Prostate gland (tissue), 2 donors: Measurements from ENCODE around the gene USP37.

Experiments used
- POLR2A ChIP-seq: fragments of 450-650 bp; IDR thresholded peaks from one replicate; pipeline ENCODE4 v1.6.1; 2016; ENCODE audit warnings: antibody characterized with exemption, mild to moderate bottlenecking
- TF ChIP-seq, protein P1 (sequence below), 4 experiments: fragments of 200-600 bp in 2 of 4; fragments of 450-650 bp in 2 of 4; sonication (generic) in 2 of 4; IDR thresholded peaks; 1 replicate in 3 of 4; 2 replicates in 1 of 4; pipeline ENCODE4 v1.5.1; 2016 to 2019; ENCODE audit warnings: antibody characterized with exemption in 4 of 4, mild to moderate bottlenecking in 2 of 4, moderate library complexity in 2 of 4

DNA sequence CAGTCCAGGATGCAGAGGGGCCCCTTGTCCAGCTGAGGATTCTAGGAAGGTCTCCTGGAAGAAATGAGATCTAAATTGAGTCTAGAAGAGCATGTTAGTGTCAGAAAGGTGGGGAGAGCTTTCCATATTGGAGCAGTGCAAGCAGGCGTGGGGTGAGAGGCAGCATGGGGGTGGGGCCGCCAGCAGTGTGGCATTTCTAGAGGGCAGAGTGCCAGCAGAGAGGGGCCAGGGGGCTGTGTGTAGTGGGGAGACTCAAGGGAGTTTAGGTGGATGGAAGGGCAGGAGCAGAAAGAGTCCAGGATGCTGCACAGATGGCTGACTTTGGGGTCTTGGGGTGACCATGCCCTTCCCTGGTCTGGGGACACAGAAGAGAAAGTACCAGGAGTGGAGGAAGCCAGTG is 147.1 kb downstream of the USP37 start:
- TF ChIP-seq, protein P1, sequence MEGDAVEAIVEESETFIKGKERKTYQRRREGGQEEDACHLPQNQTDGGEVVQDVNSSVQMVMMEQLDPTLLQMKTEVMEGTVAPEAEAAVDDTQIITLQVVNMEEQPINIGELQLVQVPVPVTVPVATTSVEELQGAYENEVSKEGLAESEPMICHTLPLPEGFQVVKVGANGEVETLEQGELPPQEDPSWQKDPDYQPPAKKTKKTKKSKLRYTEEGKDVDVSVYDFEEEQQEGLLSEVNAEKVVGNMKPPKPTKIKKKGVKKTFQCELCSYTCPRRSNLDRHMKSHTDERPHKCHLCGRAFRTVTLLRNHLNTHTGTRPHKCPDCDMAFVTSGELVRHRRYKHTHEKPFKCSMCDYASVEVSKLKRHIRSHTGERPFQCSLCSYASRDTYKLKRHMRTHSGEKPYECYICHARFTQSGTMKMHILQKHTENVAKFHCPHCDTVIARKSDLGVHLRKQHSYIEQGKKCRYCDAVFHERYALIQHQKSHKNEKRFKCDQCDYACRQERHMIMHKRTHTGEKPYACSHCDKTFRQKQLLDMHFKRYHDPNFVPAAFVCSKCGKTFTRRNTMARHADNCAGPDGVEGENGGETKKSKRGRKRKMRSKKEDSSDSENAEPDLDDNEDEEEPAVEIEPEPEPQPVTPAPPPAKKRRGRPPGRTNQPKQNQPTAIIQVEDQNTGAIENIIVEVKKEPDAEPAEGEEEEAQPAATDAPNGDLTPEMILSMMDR (IDR thresholded peaks at IDR 0.05): no peak
- TF ChIP-seq POLR2A: no peak
